HEK293 (cell line): Measurements from ENCODE around the gene TICRR.

Experiments
- CTCF ChIA-PET: fragments of 350-600 bp; formaldehyde crosslinking; extraction: SDS; loops from one replicate; lab custom pipeline; 2021; ENCODE audit warnings: antibody characterized with exemption; lab: Yijun Ruan, JAX
- POLR2A ChIA-PET: fragments of 300-600 bp; formaldehyde crosslinking; extraction: SDS; loops from one replicate; lab custom pipeline; 2020; ENCODE audit warnings: antibody characterized with exemption, inconsistent platforms; lab: Yijun Ruan, JAX
- H3K27ac ChIP-seq: fragments of 200-500 bp; sonication (Bioruptor generic); 2 replicates; pipeline ENCODE4 v1.5.1; 2014; ENCODE audit warnings: low read depth, low read length, control low read depth, inconsistent platforms; ENCODE audit errors: extremely low read depth
- H3K36me3 ChIP-seq, 2 experiments: fragments of 200-500 bp in 1 of 2; sonication (Bioruptor generic) in 1 of 2; 1 replicate in 1 of 2; 2 replicates in 1 of 2; pipeline ENCODE4 v1.5.1; 2014 to 2017; ENCODE audit warnings: inconsistent platforms in 2 of 2, low read length in 2 of 2; ENCODE audit not compliant: control insufficient read depth in 2 of 2, insufficient read depth in 1 of 2
- H3K4me1 ChIP-seq: fragments of 200-500 bp; sonication (Bioruptor generic); 2 replicates; pipeline ENCODE4 v1.5.1; 2014; ENCODE audit warnings: mild to moderate bottlenecking, low read length, inconsistent platforms; ENCODE audit not compliant: control insufficient read depth, insufficient read depth
- H3K4me3 ChIP-seq: 2 replicates; pipeline ENCODE4 v1.5.1; 2011; ENCODE audit warnings: low read depth, mild to moderate bottlenecking, control low read depth, low read length, moderate library complexity
- H3K9me3 ChIP-seq: fragments of 200-500 bp; sonication (Bioruptor generic); 2 replicates; pipeline ENCODE4 v1.5.1; 2014; ENCODE audit warnings: low read depth, low read length, inconsistent platforms; ENCODE audit not compliant: control insufficient read depth, insufficient read depth
- GLI2 ChIP-seq: fragments of 450-650 bp; formaldehyde crosslinking; IDR thresholded peaks from 2 replicates; pipeline ENCODE4; 2017; ENCODE audit warnings: missing biosample characterization, missing genetic modification characterization, low read depth, borderline replicate concordance
- GLI4 ChIP-seq: fragments of 450-650 bp; formaldehyde crosslinking; IDR thresholded peaks from 2 replicates; pipeline ENCODE4 v1.5.1; 2016; ENCODE audit warnings: missing biosample characterization, missing genetic modification characterization
- KLF8 ChIP-seq: fragments of 450-650 bp; formaldehyde crosslinking; IDR thresholded peaks from 2 replicates; pipeline ENCODE4 v1.5.1; 2016; ENCODE audit warnings: missing biosample characterization, missing genetic modification characterization
- ZFP3 ChIP-seq: fragments of 450-650 bp; formaldehyde crosslinking; IDR thresholded peaks from 2 replicates; pipeline ENCODE4 v1.5.1; 2016; ENCODE audit warnings: low read depth, missing biosample characterization, missing genetic modification characterization
- ZFP37 ChIP-seq: fragments of 450-650 bp; formaldehyde crosslinking; IDR thresholded peaks from 2 replicates; pipeline ENCODE4 v1.5.1; 2016; ENCODE audit warnings: missing biosample characterization, missing genetic modification characterization
- ZNF239 ChIP-seq: fragments of 450-650 bp; formaldehyde crosslinking; IDR thresholded peaks from 2 replicates; pipeline ENCODE4 v1.5.1; 2016; ENCODE audit warnings: missing biosample characterization, missing genetic modification characterization
- ZNF266 ChIP-seq: fragments of 450-650 bp; formaldehyde crosslinking; IDR thresholded peaks from 2 replicates; pipeline ENCODE4 v1.5.1; 2016; ENCODE audit warnings: missing biosample characterization, missing genetic modification characterization, low read depth
- ZNF426 ChIP-seq: fragments of 450-650 bp; formaldehyde crosslinking; IDR thresholded peaks from 2 replicates; pipeline ENCODE4 v1.5.1; 2017; ENCODE audit warnings: missing biosample characterization, missing genetic modification characterization, mild to moderate bottlenecking, inconsistent platforms, moderate library complexity
- ZNF473 ChIP-seq: fragments of 450-650 bp; formaldehyde crosslinking; IDR thresholded peaks from 2 replicates; pipeline ENCODE4 v1.5.1; 2017; ENCODE audit warnings: missing biosample characterization, missing genetic modification characterization
- ZNF514 ChIP-seq: fragments of 450-650 bp; formaldehyde crosslinking; IDR thresholded peaks from 2 replicates; pipeline ENCODE4 v1.5.1; 2016; ENCODE audit warnings: missing biosample characterization, missing genetic modification characterization
- ZNF596 ChIP-seq: fragments of 450-650 bp; IDR thresholded peaks from 2 replicates; pipeline ENCODE4 v1.5.0; 2018; ENCODE audit warnings: missing biosample characterization, mild to moderate bottlenecking, missing genetic modification characterization, moderate library complexity
- ZNF600 ChIP-seq: fragments of 450-650 bp; formaldehyde crosslinking; IDR thresholded peaks from 2 replicates; pipeline ENCODE4 v1.5.1; 2016; ENCODE audit warnings: missing biosample characterization, missing genetic modification characterization
- ZNF658 ChIP-seq: fragments of 450-650 bp; formaldehyde crosslinking; IDR thresholded peaks from 2 replicates; pipeline ENCODE4; 2016; ENCODE audit warnings: missing biosample characterization, missing genetic modification characterization
- ZNF677 ChIP-seq: fragments of 450-650 bp; IDR thresholded peaks from 2 replicates; pipeline ENCODE4 v1.5.0; 2018; ENCODE audit warnings: missing biosample characterization, mild to moderate bottlenecking, missing genetic modification characterization, moderate library complexity
- ZNF792 ChIP-seq: fragments of 450-650 bp; formaldehyde crosslinking; IDR thresholded peaks from 2 replicates; pipeline ENCODE4 v1.5.1; 2016; ENCODE audit warnings: missing biosample characterization, missing genetic modification characterization
- ZXDB ChIP-seq: fragments of 450-650 bp; formaldehyde crosslinking; IDR thresholded peaks from 2 replicates; pipeline ENCODE4 v1.5.1; 2016; ENCODE audit warnings: missing biosample characterization, missing genetic modification characterization
- TF ChIP-seq, protein P1 (sequence below): fragments of 450-650 bp; formaldehyde crosslinking; IDR thresholded peaks from 2 replicates; pipeline ENCODE4 v1.5.1; 2016; ENCODE audit warnings: missing biosample characterization, missing genetic modification characterization, low read depth
- TF ChIP-seq, protein P2 (sequence below): fragments of 450-650 bp; formaldehyde crosslinking; IDR thresholded peaks from 2 replicates; pipeline ENCODE4 v1.5.1; 2017; ENCODE audit warnings: missing biosample characterization, missing genetic modification characterization
- TF ChIP-seq, protein P3 (sequence below): fragments of 450-650 bp; formaldehyde crosslinking; IDR thresholded peaks from 2 replicates; pipeline ENCODE4 v1.5.1; 2016; ENCODE audit warnings: missing biosample characterization, missing genetic modification characterization
- TF ChIP-seq, protein P4 (sequence below): fragments of 450-650 bp; formaldehyde crosslinking; IDR thresholded peaks from 2 replicates; pipeline ENCODE4 v1.5.1; 2017; ENCODE audit warnings: missing biosample characterization, missing genetic modification characterization
- TF ChIP-seq, protein P5 (sequence below): fragments of 450-650 bp; formaldehyde crosslinking; IDR thresholded peaks from 2 replicates; pipeline ENCODE4 v1.5.1; 2016; ENCODE audit warnings: missing biosample characterization, missing genetic modification characterization

Gene TICRR, protein sequence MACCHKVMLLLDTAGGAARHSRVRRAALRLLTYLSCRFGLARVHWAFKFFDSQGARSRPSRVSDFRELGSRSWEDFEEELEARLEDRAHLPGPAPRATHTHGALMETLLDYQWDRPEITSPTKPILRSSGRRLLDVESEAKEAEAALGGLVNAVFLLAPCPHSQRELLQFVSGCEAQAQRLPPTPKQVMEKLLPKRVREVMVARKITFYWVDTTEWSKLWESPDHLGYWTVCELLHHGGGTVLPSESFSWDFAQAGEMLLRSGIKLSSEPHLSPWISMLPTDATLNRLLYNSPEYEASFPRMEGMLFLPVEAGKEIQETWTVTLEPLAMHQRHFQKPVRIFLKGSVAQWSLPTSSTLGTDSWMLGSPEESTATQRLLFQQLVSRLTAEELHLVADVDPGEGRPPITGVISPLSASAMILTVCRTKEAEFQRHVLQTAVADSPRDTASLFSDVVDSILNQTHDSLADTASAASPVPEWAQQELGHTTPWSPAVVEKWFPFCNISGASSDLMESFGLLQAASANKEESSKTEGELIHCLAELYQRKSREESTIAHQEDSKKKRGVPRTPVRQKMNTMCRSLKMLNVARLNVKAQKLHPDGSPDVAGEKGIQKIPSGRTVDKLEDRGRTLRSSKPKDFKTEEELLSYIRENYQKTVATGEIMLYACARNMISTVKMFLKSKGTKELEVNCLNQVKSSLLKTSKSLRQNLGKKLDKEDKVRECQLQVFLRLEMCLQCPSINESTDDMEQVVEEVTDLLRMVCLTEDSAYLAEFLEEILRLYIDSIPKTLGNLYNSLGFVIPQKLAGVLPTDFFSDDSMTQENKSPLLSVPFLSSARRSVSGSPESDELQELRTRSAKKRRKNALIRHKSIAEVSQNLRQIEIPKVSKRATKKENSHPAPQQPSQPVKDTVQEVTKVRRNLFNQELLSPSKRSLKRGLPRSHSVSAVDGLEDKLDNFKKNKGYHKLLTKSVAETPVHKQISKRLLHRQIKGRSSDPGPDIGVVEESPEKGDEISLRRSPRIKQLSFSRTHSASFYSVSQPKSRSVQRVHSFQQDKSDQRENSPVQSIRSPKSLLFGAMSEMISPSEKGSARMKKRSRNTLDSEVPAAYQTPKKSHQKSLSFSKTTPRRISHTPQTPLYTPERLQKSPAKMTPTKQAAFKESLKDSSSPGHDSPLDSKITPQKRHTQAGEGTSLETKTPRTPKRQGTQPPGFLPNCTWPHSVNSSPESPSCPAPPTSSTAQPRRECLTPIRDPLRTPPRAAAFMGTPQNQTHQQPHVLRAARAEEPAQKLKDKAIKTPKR (N-terminal part only)

DNA sequence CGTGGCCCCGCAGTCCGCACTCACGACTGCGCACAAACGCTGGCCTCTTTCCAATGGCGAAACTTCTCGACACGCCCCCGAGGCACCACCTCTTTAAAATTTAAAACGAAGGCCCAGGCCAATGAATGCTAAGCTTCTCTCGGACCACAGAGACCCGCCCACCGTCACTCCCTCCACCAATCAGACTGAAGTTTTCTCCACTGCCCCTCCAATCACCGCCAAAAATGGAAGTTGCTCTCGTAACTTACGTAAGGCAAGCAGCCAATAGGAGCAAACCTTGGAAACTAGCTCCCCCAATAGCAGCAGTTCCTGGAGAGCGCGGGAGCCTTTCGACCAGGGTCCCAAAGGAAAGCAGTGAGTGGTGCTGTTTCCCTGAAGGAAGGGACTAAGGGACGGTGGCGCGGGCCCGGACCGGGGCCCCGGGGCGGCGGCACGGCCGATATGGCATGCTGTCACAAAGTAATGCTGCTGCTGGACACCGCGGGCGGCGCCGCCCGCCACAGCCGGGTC, at the start of gene TICRR:
TSS of gene TICRR (plus strand) at position 324 of the 510 bp plus-strand sequence. CDS start at position 442, 118 bp downstream.
- H3K4me1 ChIP-seq, result peaks cover 12% of the 10 kb centered on the region
- POLR2A ChIA-PET, result interaction anchor here (0.5 to 2.4 kb wide), 42 partner anchors 9 to 810 kb away, joined by 3 to 27 read pairs (median 4); partner anchors contain the start of genes CIB1 and POLG
- CTCF ChIA-PET, result interaction anchor here (0.6 to 2.2 kb wide), 5 partner anchors 80 to 678 kb away, joined by 3 to 9 read pairs (median 4); no protein-coding TSS in a partner anchor
- H3K36me3 ChIP-seq, result peaks cover 28 to 36% of the 10 kb centered on the region in 2 experiments
- no peaks in the 10 kb centered on the region for H3K9me3 ChIP-seq
- peak within 1 kb of the TSS; percentile 67 for H3K4me3 ChIP-seq
- peak within 1 kb of the TSS; percentile 83 for H3K27ac ChIP-seq
- TF ChIP-seq KLF8 (tag by site-specific recombination) (no peak), ZNF792 (no peak), ZFP37 (tag by site-specific recombination) (no peak), ZNF426 (tag by site-specific recombination) (no peak), ZNF658 (tag by site-specific recombination) (no peak), GLI4 (tag by site-specific recombination) (no peak), ZXDB (tag by site-specific recombination) (peak; percentile 29; the same call in 1 of the 2 replicates), ZNF514 (tag by site-specific recombination) (no peak), ZNF473 (tag by site-specific recombination) (no peak), ZFP3 (tag by site-specific recombination) (no peak), GLI2 (tag by site-specific recombination) (no peak), ZNF600 (tag by site-specific recombination) (no peak), ZNF266 (tag by site-specific recombination) (no peak), ZNF677 (tag by site-specific recombination) (no peak), ZNF239 (tag by site-specific recombination) (no peak), ZNF596 (tag by site-specific recombination) (no peak)
- TF ChIP-seq, protein P1, sequence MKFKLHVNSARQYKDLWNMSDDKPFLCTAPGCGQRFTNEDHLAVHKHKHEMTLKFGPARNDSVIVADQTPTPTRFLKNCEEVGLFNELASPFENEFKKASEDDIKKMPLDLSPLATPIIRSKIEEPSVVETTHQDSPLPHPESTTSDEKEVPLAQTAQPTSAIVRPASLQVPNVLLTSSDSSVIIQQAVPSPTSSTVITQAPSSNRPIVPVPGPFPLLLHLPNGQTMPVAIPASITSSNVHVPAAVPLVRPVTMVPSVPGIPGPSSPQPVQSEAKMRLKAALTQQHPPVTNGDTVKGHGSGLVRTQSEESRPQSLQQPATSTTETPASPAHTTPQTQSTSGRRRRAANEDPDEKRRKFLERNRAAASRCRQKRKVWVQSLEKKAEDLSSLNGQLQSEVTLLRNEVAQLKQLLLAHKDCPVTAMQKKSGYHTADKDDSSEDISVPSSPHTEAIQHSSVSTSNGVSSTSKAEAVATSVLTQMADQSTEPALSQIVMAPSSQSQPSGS (tag by site-specific recombination), result no peak
- TF ChIP-seq, protein P2, sequence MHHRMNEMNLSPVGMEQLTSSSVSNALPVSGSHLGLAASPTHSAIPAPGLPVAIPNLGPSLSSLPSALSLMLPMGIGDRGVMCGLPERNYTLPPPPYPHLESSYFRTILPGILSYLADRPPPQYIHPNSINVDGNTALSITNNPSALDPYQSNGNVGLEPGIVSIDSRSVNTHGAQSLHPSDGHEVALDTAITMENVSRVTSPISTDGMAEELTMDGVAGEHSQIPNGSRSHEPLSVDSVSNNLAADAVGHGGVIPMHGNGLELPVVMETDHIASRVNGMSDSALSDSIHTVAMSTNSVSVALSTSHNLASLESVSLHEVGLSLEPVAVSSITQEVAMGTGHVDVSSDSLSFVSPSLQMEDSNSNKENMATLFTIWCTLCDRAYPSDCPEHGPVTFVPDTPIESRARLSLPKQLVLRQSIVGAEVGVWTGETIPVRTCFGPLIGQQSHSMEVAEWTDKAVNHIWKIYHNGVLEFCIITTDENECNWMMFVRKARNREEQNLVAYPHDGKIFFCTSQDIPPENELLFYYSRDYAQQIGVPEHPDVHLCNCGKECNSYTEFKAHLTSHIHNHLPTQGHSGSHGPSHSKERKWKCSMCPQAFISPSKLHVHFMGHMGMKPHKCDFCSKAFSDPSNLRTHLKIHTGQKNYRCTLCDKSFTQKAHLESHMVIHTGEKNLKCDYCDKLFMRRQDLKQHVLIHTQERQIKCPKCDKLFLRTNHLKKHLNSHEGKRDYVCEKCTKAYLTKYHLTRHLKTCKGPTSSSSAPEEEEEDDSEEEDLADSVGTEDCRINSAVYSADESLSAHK (tag by site-specific recombination), result no peak
- TF ChIP-seq, protein P3, sequence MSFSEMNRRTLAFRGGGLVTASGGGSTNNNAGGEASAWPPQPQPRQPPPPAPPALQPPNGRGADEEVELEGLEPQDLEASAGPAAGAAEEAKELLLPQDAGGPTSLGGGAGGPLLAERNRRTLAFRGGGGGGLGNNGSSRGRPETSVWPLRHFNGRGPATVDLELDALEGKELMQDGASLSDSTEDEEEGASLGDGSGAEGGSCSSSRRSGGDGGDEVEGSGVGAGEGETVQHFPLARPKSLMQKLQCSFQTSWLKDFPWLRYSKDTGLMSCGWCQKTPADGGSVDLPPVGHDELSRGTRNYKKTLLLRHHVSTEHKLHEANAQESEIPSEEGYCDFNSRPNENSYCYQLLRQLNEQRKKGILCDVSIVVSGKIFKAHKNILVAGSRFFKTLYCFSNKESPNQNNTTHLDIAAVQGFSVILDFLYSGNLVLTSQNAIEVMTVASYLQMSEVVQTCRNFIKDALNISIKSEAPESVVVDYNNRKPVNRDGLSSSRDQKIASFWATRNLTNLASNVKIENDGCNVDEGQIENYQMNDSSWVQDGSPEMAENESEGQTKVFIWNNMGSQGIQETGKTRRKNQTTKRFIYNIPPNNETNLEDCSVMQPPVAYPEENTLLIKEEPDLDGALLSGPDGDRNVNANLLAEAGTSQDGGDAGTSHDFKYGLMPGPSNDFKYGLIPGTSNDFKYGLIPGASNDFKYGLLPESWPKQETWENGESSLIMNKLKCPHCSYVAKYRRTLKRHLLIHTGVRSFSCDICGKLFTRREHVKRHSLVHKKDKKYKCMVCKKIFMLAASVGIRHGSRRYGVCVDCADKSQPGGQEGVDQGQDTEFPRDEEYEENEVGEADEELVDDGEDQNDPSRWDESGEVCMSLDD (tag by site-specific recombination), result no peak
- TF ChIP-seq, protein P4, sequence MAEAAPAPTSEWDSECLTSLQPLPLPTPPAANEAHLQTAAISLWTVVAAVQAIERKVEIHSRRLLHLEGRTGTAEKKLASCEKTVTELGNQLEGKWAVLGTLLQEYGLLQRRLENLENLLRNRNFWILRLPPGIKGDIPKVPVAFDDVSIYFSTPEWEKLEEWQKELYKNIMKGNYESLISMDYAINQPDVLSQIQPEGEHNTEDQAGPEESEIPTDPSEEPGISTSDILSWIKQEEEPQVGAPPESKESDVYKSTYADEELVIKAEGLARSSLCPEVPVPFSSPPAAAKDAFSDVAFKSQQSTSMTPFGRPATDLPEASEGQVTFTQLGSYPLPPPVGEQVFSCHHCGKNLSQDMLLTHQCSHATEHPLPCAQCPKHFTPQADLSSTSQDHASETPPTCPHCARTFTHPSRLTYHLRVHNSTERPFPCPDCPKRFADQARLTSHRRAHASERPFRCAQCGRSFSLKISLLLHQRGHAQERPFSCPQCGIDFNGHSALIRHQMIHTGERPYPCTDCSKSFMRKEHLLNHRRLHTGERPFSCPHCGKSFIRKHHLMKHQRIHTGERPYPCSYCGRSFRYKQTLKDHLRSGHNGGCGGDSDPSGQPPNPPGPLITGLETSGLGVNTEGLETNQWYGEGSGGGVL (tag by site-specific recombination), result no peak
- TF ChIP-seq, protein P5, sequence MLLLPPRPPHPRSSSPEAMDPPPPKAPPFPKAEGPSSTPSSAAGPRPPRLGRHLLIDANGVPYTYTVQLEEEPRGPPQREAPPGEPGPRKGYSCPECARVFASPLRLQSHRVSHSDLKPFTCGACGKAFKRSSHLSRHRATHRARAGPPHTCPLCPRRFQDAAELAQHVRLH (tag by site-specific recombination), result no peak
